ENCODE measurements around the gene LRRC14B. TPM values are rescaled to one million over a fixed set of nuclear protein-coding genes. Genes with fewer than 3 reads are reported as not detected.

Gene LRRC14B
- total RNA-seq, 1 donor from 2014 or later: not detected

Small RNAs within 50 kb of the gene (small RNA-seq; reads per million reads assigned to genes)
- gene RF00019: not detected

Other genes with a start within 250 kb of the LRRC14B start
- 28.8 and 63.1 TPM in 2 replicates for gene PLEKHG4B, start 99.3 kb upstream of the LRRC14B start, total RNA-seq (ENCODE audit: low replicate concordance)
- 7.0 TPM in 2 replicates for gene CCDC127, start 26.7 kb downstream of the LRRC14B start, total RNA-seq (ENCODE audit: low replicate concordance)
- gene SDHA, start 26.8 kb downstream of the LRRC14B start, total RNA-seq (ENCODE audit: low replicate concordance): 47.1 and 48.5 TPM in 2 replicates
- gene PDCD6, start 80.2 kb downstream of the LRRC14B start, total RNA-seq (ENCODE audit: low replicate concordance): 60.8 and 65.3 TPM in 2 replicates
- gene AHRR, start 130.2 kb downstream of the LRRC14B start, total RNA-seq (ENCODE audit: low replicate concordance): 0.34 and 0.68 TPM in 2 replicates

Measured in neural progenitor cell (in vitro differentiated cells).